HepG2 (cell line): ENCODE data around the gene THEM5.

Experiments
- CHD2 ChIP-seq: IDR thresholded peaks from 2 replicates; pipeline ENCODE4 v1.6.1; 2011; ENCODE audit warnings: low read depth, low read length, improper control_type of control experiment
- EP300 ChIP-seq, 3 experiments: sonication (generic) in 1 of 3; formaldehyde crosslinking in 1 of 3; IDR thresholded peaks; 2 replicates each; pipeline versions ENCODE4 v1.5.1 to v1.6.1; 2011 to 2020; ENCODE audit warnings: low read depth in 2 of 3, low read length in 2 of 3, borderline replicate concordance in 1 of 3, improper control_type of control experiment in 1 of 3, mild to moderate bottlenecking in 1 of 3, missing genetic modification reagents in 1 of 3, moderate library complexity in 1 of 3
- RFX5 ChIP-seq: IDR thresholded peaks from 2 replicates; pipeline ENCODE4 v1.6.1; 2011; ENCODE audit warnings: low read depth, low read length, improper control_type of control experiment
- STAG1 ChIP-seq: sonication (generic); formaldehyde crosslinking; IDR thresholded peaks from 2 replicates; pipeline ENCODE4 v1.4.0; 2020; ENCODE audit warnings: missing genetic modification reagents
- ZNF33B ChIP-seq: sonication (generic); formaldehyde crosslinking; IDR thresholded peaks from 2 replicates; pipeline ENCODE4 v1.5.1; 2020; ENCODE audit warnings: mild to moderate bottlenecking, missing genetic modification reagents
- TF ChIP-seq, protein P1 (sequence below): sonication (generic); formaldehyde crosslinking; IDR thresholded peaks from 2 replicates; pipeline ENCODE4 v1.5.0; 2020; ENCODE audit warnings: mild to moderate bottlenecking, missing genetic modification reagents, moderate library complexity
- TF ChIP-seq, protein P2 (sequence below): sonication (generic); formaldehyde crosslinking; IDR thresholded peaks from 2 replicates; pipeline ENCODE4 v1.4.0; 2020; ENCODE audit warnings: mild to moderate bottlenecking, missing genetic modification reagents
- TF ChIP-seq, protein P3 (sequence below): sonication (generic); formaldehyde crosslinking; IDR thresholded peaks from 2 replicates; pipeline ENCODE4 v1.8.0; 2022; ENCODE audit warnings: missing genetic modification reagents, mild to moderate bottlenecking, borderline replicate concordance

DNA sequence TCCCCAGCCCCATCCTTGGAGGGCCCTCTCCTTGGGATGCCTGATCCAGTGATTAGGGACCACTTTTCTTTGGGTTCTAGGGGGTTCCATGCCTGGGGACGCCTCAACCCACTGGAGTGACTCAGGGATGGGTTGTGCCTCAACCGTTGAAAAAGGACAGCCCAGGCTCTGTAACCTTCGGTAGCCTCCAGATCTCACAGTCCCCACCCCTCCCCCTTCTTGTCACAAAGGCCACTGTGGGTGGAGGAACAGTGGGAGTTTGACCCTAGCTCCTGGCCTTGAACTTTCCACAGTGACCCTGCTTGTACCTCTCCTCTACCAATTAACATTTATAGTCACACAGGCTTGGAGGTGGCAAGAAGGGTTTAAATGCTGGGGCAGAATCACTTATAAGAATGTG lies 19.3 kb downstream of the THEM5 start:
- TF ChIP-seq STAG1 (no peak), EP300 (IDR thresholded peaks at IDR 0.05; ENCODE audit: low read depth in 2 of 2, low read length in 2 of 2) (peak in 1 of 2 experiments; percentile 75; a peak in 1 of 4 replicates), EP300 (CRISPR knock-in tag; IDR thresholded peaks at IDR 0.05; ENCODE audit: borderline replicate concordance) (no peak; the same call in 1 of the 2 replicates), CHD2 (no peak), ZNF33B (CRISPR knock-in tag) (no peak), RFX5 (no peak)
- TF ChIP-seq, protein P1, sequence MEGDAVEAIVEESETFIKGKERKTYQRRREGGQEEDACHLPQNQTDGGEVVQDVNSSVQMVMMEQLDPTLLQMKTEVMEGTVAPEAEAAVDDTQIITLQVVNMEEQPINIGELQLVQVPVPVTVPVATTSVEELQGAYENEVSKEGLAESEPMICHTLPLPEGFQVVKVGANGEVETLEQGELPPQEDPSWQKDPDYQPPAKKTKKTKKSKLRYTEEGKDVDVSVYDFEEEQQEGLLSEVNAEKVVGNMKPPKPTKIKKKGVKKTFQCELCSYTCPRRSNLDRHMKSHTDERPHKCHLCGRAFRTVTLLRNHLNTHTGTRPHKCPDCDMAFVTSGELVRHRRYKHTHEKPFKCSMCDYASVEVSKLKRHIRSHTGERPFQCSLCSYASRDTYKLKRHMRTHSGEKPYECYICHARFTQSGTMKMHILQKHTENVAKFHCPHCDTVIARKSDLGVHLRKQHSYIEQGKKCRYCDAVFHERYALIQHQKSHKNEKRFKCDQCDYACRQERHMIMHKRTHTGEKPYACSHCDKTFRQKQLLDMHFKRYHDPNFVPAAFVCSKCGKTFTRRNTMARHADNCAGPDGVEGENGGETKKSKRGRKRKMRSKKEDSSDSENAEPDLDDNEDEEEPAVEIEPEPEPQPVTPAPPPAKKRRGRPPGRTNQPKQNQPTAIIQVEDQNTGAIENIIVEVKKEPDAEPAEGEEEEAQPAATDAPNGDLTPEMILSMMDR (CRISPR knock-in tag) = no peak
- TF ChIP-seq, protein P2, sequence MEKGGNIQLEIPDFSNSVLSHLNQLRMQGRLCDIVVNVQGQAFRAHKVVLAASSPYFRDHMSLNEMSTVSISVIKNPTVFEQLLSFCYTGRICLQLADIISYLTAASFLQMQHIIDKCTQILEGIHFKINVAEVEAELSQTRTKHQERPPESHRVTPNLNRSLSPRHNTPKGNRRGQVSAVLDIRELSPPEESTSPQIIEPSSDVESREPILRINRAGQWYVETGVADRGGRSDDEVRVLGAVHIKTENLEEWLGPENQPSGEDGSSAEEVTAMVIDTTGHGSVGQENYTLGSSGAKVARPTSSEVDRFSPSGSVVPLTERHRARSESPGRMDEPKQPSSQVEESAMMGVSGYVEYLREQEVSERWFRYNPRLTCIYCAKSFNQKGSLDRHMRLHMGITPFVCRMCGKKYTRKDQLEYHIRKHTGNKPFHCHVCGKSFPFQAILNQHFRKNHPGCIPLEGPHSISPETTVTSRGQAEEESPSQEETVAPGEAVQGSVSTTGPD (CRISPR knock-in tag) = no peak
- TF ChIP-seq, protein P3, sequence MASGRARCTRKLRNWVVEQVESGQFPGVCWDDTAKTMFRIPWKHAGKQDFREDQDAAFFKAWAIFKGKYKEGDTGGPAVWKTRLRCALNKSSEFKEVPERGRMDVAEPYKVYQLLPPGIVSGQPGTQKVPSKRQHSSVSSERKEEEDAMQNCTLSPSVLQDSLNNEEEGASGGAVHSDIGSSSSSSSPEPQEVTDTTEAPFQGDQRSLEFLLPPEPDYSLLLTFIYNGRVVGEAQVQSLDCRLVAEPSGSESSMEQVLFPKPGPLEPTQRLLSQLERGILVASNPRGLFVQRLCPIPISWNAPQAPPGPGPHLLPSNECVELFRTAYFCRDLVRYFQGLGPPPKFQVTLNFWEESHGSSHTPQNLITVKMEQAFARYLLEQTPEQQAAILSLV (CRISPR knock-in tag) = no peak
